Measurements from ENCODE around the gene SIPA1. TPM values are rescaled to one million over a fixed set of nuclear protein-coding genes. Genes with fewer than 3 reads are reported as not detected.

SIPA1 gene
- total RNA-seq, 3 donors from 2014 or later: 23.2 to 52.5 (median 28.1) TPM

DNA sequence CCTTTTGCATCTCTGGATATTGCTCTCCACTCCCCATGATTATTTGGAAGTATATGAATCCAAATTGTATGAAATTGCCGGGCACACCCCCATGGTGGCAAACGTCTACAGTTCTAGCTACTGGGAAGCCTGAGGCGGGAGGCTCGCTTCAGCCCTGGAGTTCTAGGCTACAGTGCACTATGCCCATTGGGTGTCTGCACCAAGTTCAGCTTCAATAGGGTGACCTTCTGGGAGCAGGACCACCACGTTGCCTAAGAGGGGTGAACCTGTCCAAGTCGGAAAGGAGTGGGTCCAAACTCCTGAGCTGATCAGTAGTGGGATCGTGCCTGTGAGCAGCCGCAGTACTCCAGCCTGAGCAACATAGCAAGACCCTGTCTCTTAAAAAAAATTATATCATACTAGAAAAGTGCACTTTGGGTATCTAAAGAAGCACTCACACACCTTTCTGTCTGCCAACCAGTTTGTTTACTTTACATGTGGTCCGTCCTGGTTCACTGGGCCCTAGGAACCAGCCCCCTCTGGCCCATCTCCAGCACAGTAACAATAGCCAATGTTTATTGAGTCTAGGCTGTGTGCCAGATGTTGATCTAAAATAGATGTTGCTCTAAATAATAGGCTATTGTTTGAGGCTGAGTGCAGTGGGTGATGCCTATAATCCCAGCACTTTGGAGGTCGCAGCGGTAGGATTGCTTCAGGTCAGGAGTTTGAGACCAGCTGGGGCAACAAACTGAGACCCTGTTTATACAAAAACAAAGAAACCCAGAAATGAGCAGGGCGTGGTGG lies 57.7 kb downstream of the SIPA1 start:
- DNase-seq: peak; percentile 72 to 90 (median 76)
- Histone ChIP-seq H3K4me3 (no peak overlapping the region), H3K36me3 (ENCODE audit: low read depth) (no peaks in the 10 kb centered on the region), H3K9me3 (no peaks in the 10 kb centered on the region), H3K4me1 (ENCODE audit: low read depth) (peaks cover 9% of the 10 kb centered on the region)
- intact Hi-C loops (cut with DNase I, micrococcal nuclease): no loop called here
- no peak for TF ChIP-seq CTCF (IDR thresholded peaks at IDR 0.05)
- peak; percentile 75 for ATAC-seq

DNA sequence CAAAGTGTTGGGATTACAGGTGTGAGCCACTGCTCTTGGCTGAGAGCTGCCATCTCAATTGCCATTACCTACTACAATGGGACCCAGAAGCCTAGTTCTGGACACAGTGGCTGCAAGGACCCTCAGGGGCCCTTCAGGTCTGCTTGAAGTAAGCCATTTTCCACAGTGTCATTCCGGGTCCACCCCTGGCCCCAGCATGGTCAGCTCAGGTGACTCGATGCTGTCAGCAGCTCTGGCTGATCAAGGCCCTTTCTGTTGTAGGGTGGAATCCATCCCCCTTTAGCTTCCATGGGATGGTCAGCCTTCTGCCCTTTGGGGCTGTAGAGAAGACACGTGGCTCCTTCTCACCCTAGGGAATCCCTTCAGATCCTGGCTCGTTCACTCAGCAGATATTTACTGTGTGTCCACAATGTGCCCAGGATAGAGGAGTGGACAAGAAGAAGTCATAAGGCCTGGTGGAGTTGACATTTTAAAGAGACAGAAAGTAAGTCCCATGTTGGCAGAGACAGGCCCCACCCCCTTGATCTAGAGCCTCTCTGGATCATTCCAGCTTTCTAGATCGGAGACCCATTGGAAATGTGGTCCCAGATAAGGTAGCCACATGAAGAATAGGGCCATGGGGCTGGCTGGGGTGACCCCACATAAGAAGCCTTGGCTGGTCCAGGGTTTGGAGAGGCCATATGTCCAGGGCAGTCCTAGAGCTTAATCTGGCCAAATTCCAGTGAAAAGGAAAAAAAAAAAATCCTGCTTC lies 59.1 kb downstream of the SIPA1 start:
- peaks cover 9% of the 10 kb centered on the region for H3K4me1 ChIP-seq (ENCODE audit: low read depth)
- no peak overlapping the region for H3K4me3 ChIP-seq
- DNase-seq: no peak
- no peaks in the 10 kb centered on the region for H3K9me3 ChIP-seq
- no peaks in the 10 kb centered on the region for H3K36me3 ChIP-seq (ENCODE audit: low read depth)
- intact Hi-C loops (cut with DNase I, micrococcal nuclease): no loop called here
- no peak for TF ChIP-seq CTCF (IDR thresholded peaks at IDR 0.05)
- no peak for ATAC-seq

GRCh38 chr11:65698205-65698604 lies 60.3 kb downstream of the SIPA1 start:
- peaks cover 9% of the 10 kb centered on the region for H3K4me1 ChIP-seq (ENCODE audit: low read depth)
- no peak overlapping the region for H3K4me3 ChIP-seq
- no peaks in the 10 kb centered on the region for H3K36me3 ChIP-seq (ENCODE audit: low read depth)
- TF ChIP-seq CTCF (IDR thresholded peaks at IDR 0.05): no peak
- peak; percentile 83 for ATAC-seq
- no peaks in the 10 kb centered on the region for H3K9me3 ChIP-seq
- DNase-seq: peak; percentile 62 to 75 (median 73)
- intact Hi-C loops (cut with DNase I, micrococcal nuclease): no loop called here

GRCh38 chr11:65699306-65699705 lies 61.4 kb downstream of the SIPA1 start:
- H3K4me1 ChIP-seq (ENCODE audit: low read depth): peaks cover 9% of the 10 kb centered on the region
- no peak for TF ChIP-seq CTCF (IDR thresholded peaks at IDR 0.05)
- no peak overlapping the region for H3K4me3 ChIP-seq
- DNase-seq (no peak), ATAC-seq (no peak)
- intact Hi-C loops (cut with DNase I, micrococcal nuclease): no loop called here
- no peaks in the 10 kb centered on the region for H3K36me3 ChIP-seq (ENCODE audit: low read depth)
- H3K9me3 ChIP-seq: no peaks in the 10 kb centered on the region

DNA sequence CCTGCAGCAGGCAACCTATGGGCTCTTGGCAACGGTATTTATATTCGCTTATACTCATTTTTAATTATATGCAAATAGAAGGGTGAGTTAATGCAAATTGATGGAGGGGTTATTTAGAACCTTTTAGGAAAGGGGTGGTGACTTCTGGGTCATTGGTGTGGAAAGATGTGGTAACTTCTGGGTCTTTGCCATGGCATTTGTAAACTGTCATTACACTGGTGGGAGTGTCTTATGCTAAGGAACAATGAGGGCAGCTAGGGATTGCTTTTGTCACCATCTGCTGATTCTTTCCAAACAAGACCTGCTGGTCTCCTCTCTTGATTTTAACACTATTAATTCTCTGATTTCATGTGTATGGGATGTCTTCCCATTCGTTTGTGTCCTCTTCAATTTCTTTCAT lies 62.5 kb downstream of the SIPA1 start:
- H3K36me3 ChIP-seq (ENCODE audit: low read depth): no peaks in the 10 kb centered on the region
- DNase-seq (no peak), ATAC-seq (no peak)
- H3K4me1 ChIP-seq (ENCODE audit: low read depth): peaks cover 4% of the 10 kb centered on the region
- no peaks in the 10 kb centered on the region for H3K9me3 ChIP-seq
- intact Hi-C loops (cut with DNase I, micrococcal nuclease): loop anchor here in 1 of 2 donors (10.0 kb wide), 1 partner anchor 114 kb away; no protein-coding TSS in a partner anchor
- TF ChIP-seq CTCF (IDR thresholded peaks at IDR 0.05): no peak
- no peak overlapping the region for H3K4me3 ChIP-seq

Small RNAs within 50 kb of the gene (microRNA-seq; reads per million reads assigned to microRNA genes)
- gene MIR4489: not detected
- not detected for gene MIR4690

Other genes starting within 250 kb of the SIPA1 start
- gene NEAT1, start 215.3 kb upstream of the SIPA1 start, total RNA-seq: 1,000 to 10,000 TPM; 1,133 to 1,409 (median 1,237) TPM
- gene MALAT1, start 139.1 kb upstream of the SIPA1 start, total RNA-seq: over 10,000 TPM; 10,779 to 14,350 (median 11,224) TPM
- gene SCYL1, start 113.0 kb upstream of the SIPA1 start, total RNA-seq: 10 to 100 TPM; 60.1 to 77.4 (median 60.3) TPM
- gene LTBP3, start 79.7 kb upstream of the SIPA1 start, total RNA-seq: 100 to 1,000 TPM in 1 of 3 donors, 10 to 100 TPM in 2; 22.6 to 133 (median 36.7) TPM
- gene ZNRD2, start 67.6 kb upstream of the SIPA1 start, total RNA-seq: 10 to 100 TPM; 20.9 to 24.6 (median 21.0) TPM
- 10 to 100 TPM; 26.4 to 61.2 (median 28.5) TPM for gene FAM89B, start 65.6 kb upstream of the SIPA1 start, total RNA-seq
- gene EHBP1L1, start 62.0 kb upstream of the SIPA1 start, total RNA-seq: 100 to 1,000 TPM in 1 of 3 donors, 10 to 100 TPM in 2; 65.8 to 208 (median 65.9) TPM
- gene KCNK7, start 42.3 kb upstream of the SIPA1 start, total RNA-seq: 1 to 10 TPM in 2 of 3 donors, under 1 TPM in 1; 0.49 to 1.7 (median 1.5) TPM
- gene MAP3K11, start 23.9 kb upstream of the SIPA1 start, total RNA-seq: 100 to 1,000 TPM in 1 of 3 donors, 10 to 100 TPM in 2; 81.6 to 109 (median 95.7) TPM
- 10 to 100 TPM; 42.5 to 53.4 (median 47.5) TPM for gene PCNX3, start 22.3 kb upstream of the SIPA1 start, total RNA-seq
- 10 to 100 TPM; 69.1 to 89.6 (median 71.0) TPM for gene RELA, start 24.8 kb downstream of the SIPA1 start, total RNA-seq
- gene KAT5, start 74.2 kb downstream of the SIPA1 start, total RNA-seq: 10 to 100 TPM; 70.9 to 92.0 (median 90.5) TPM
- gene RNASEH2C, start 82.7 kb downstream of the SIPA1 start, total RNA-seq: 10 to 100 TPM; 25.9 to 61.9 (median 28.8) TPM
- gene AP5B1, start 142.9 kb downstream of the SIPA1 start, total RNA-seq: 10 to 100 TPM; 21.2 to 21.8 (median 21.3) TPM
- gene OVOL1, start 149.0 kb downstream of the SIPA1 start, total RNA-seq: 10 to 100 TPM; 16.5 to 48.6 (median 34.3) TPM
- 1 to 10 TPM; 1.1 to 9.4 (median 1.4) TPM for gene SNX32, start 195.9 kb downstream of the SIPA1 start, total RNA-seq
- 1,000 to 10,000 TPM; 1,004 to 2,046 (median 1,725) TPM for gene CFL1, start 220.1 kb downstream of the SIPA1 start, total RNA-seq
- 10 to 100 TPM; 48.0 to 81.8 (median 58.7) TPM for gene MUS81, start 222.3 kb downstream of the SIPA1 start, total RNA-seq
- gene EFEMP2, start 234.7 kb downstream of the SIPA1 start, total RNA-seq: 10 to 100 TPM; 11.7 to 67.0 (median 15.3) TPM
- 1 to 10 TPM; 1.2 to 3.2 (median 2.8) TPM for gene CTSW, start 241.7 kb downstream of the SIPA1 start, total RNA-seq